Activated naive CD8-positive, alpha-beta T cell treated with anti-CD3 and anti-CD28 coated beads, Interleukin-2, amount 50 U/mL, for 16 hours (primary cell): ENCODE results near the gene CHRDL1.

Source experiments
- DNase-seq: peaks from one replicate; pipeline ENCODE4 v3.0.0-alpha.2; 2020; ENCODE audit warnings: low read depth, low spot score

The CHRDL1 gene

GRCh38 chrX:110743679-110744340 lies 51.8 kb downstream of the CHRDL1 start:
- DNase-seq = no peak

DNA sequence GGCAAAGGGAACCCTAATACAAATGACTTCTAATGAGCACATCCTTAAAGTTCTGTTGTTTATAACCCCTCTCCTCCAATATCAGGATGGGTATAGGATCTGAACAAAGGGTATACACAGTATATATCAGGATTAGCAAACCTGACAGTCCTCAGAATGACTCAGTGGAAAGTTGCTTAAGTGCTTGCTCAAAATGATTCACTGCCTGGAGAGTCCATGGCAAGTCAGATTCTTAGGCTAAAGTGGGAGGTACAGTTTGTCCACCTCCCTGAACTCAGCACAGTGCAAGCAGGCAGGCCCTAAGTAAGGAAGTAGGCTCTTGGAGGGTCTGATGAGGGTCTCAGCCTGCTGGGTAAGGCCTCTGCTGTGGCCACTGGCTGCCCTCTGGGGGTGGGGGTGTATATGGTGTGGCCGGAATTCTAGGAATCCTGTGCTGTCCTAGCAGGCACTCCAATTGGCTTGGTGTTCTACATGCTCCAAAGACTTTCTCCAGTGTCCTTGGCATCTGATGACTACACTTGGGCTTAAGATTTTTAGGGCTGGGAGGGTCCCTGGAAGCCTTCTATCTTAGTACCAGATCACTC lies 54.3 kb downstream of the CHRDL1 start:
- no peak for DNase-seq

GRCh38 chrX:110734894-110735541 lies 60.6 kb downstream of the CHRDL1 start:
- no peak for DNase-seq

GRCh38 chrX:110734271-110734670 lies 61.3 kb downstream of the CHRDL1 start:
- DNase-seq = no peak

- no peak for DNase-seq
These were observed 62.5 kb downstream of the CHRDL1 start for GRCh38 chrX:110733166-110733565.

- DNase-seq = no peak
These were observed 63.4 kb downstream of the CHRDL1 start for GRCh38 chrX:110732266-110732665.

DNA sequence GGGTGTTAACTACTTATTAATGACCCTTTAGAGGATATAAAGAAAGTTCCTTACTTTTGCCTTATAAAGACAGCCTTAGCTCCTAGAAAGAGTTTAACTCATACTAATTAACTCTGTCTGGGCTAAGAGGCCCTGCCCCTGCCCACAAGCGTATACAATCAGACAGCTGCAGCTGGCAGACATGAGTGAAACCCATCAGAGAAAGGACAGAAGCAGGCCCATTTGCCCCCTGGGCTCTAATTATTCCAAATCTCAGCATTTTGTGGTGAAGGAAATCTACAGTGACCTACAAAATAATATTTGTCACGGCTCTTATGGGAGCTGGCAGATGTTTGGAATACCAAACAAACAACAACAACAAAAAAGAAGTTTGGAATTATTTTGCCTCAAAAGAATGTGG lies 71.8 kb downstream of the CHRDL1 start:
- DNase-seq = no peak

DNA sequence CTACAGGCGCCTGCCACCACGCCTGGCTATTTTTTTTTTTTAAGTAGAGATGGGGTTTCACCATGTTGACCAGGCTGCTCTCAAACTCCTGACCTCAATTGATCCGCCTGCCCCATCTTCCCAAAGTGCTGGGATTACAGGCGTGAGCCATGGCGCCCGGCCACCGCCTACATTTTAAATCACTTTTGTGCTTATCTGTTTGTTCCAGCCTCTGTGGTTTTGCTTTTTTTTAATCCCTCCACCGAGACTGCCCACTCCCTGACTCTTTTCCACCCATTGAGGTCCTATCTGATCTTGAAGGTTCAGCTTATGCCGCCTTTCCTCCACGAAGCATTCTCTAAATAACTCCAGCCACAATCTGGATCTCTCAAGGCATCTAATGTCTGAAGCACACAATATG lies 73.5 kb downstream of the CHRDL1 start:
- DNase-seq = no peak

DNA sequence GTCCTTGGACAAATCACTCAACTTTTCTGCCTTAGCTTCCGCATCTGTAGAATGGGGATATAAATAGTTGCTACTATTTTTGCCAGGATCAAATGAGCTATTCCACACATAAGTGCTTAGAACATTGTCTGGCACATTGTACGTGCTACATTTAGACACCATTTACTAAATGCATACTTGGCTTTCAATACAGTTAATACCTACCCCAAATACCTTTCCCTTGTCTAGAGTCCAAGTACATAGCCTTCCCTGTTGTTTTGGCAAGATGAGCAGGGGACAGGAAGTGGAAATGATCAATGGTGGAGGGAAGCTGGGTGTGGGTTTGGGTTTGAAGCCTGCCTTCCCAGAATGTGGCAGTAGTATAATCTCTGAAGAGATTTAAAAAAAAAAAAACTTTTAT lies 82.0 kb downstream of the CHRDL1 start:
- DNase-seq = no peak

DNA sequence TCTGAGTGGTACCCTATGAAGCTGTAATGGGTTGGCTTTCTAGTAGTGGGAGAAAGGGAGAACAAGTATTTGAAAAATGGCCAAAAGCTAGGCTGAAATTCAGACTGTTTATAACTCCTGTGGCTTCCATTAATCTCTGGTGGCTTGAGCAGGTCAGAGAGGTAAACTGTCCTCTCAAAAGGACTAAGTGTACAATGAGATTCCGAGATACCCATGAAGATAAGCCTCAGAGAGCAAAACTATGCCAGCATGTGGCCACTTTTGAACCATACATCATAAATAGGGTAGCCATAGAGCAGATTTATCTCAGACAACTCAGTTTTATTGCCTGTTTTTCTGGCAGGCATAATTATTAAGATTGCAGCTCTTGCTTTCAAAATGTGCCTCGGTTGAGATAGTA lies 89.2 kb downstream of the CHRDL1 start:
- no peak for DNase-seq

GRCh38 chrX:110703641-110704040 lies 92.0 kb downstream of the CHRDL1 start:
- no peak for DNase-seq

- no peak for DNase-seq
These were observed 96.5 kb downstream of the CHRDL1 start for GRCh38 chrX:110699109-110699508.

- DNase-seq = no peak
These were observed 96.9 kb downstream of the CHRDL1 start for GRCh38 chrX:110698696-110699095.

- DNase-seq = no peak
These were observed 102.8 kb downstream of the CHRDL1 start for GRCh38 chrX:110692866-110693265.

- DNase-seq = no peak
These were observed 104.2 kb downstream of the CHRDL1 start for GRCh38 chrX:110691446-110691845.

- DNase-seq = no peak
These were observed 111.0 kb downstream of the CHRDL1 start for GRCh38 chrX:110684653-110685052.

DNA sequence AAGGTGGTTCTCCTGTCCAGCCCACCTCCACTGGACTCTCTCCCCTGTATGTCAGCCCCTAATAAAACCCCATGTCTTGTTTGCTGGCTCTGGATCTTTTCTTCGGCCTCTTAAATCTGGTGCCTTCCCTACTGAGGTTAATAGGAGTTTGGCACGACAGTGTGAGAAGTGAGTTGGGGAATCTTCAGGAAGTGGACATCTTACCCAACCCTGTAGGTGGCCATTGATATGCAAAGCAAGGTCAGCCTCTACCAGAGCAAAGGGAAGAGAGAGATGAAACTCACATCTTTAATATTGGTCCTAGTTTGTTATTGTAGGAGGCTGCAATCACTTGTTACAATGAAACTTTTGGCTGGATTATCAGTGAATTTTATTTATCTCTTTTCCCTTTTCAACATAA lies 111.7 kb downstream of the CHRDL1 start:
- no peak for DNase-seq

- DNase-seq = no peak
These were observed 117.0 kb downstream of the CHRDL1 start for GRCh38 chrX:110678591-110678990.

GRCh38 chrX:110675886-110676285 lies 119.7 kb downstream of the CHRDL1 start:
- no peak for DNase-seq

DNA sequence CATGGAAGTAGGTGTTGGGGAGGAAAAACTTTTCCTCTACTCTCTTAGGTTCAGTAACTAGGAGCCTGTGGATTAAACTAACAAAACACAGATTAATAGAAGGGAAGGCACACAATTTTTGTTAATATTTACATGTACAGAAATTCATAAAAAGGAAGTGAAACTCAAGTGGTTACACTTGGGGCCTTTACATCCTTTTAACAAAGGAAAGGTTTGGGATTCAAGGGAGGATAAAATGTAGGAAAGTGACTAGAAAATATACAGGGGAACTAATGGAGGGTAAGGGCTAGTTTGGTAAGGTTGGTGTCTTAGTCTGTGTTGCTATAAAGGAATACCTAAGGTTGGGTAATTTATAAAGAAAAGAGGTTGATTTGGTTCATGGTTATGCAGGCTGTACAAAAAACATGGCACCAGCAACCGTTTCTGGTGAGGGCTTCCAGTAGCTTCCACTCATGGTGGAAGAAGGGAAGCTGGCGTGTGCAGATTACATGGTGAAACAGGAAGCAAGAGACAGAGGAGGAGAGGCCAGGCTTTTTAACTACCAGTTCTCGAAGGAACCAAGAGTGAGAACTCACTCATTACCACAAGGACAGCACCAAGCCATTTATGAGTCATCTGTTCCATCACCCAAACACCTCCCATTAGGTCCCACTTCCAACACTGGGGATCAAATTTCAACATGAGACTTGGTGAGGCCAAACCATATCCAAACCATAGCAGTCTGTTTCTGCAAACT lies 124.4 kb downstream of the CHRDL1 start:
- DNase-seq = no peak

GRCh38 chrX:110669572-110669971 lies 126.0 kb downstream of the CHRDL1 start:
- DNase-seq = no peak

DNA sequence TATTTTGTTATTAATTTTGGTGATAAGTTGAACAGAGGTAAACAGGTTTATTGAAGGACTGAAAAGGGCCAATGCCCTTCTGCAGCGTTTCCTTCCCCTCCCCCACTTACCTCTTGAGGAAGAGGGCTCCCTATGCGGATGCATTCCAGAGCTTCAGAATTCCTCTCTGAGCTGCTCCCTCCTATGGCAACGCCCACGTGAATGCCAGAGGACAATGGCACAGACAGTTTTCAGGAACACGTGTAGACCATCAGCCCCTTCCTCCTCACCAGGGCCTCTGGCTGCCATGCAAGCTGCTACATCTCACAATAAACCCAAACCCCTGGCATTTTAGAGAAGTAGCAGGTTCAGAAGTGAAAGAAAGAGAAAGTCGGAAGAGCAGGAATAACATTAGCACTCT lies 127.9 kb downstream of the CHRDL1 start:
- DNase-seq = no peak
